Measurements from ENCODE around the gene PC. TPM values are rescaled to one million over a fixed set of nuclear protein-coding genes. Genes with fewer than 3 reads are reported as not detected.

The PC gene
- total RNA-seq, 4 donors from 2014 or later, result 4.7 to 7.0 (median 5.6) TPM

DNA sequence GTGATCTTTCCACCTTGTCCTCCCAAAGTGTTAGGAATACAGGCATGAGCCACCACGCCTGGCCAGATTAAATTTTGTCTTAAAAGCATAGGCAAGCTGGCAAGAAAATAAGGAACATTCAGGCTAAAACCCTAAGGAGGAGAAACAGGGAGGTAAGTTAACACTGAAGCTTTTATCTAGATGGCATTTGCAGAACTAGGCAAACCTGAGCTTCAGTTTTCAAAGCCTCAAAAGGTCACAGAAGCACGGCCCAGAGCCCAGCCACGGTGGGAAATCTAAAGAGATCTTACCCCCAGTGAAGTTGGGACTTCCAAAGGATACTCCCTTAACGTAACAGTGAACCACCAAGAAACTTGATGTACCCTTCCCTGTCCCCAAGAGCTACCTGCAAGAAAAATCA lies 28.4 kb downstream of the PC start:
- 76 to 94% methylated on average over 3 to 4 of the region's 4 CpGs for WGBS, 2 donors (ENCODE audit: low coverage in 1 of 2)
- Histone ChIP-seq H3K9me3 (no peaks in the 10 kb centered on the region), H3K4me1 (no peaks in the 10 kb centered on the region), H3K27me3 (no peaks in the 10 kb centered on the region), H3K27ac (no peak overlapping the region), H3K4me3 (no peak overlapping the region), H3K36me3 (no peaks in the 10 kb centered on the region)
- TF ChIP-seq, protein P1, sequence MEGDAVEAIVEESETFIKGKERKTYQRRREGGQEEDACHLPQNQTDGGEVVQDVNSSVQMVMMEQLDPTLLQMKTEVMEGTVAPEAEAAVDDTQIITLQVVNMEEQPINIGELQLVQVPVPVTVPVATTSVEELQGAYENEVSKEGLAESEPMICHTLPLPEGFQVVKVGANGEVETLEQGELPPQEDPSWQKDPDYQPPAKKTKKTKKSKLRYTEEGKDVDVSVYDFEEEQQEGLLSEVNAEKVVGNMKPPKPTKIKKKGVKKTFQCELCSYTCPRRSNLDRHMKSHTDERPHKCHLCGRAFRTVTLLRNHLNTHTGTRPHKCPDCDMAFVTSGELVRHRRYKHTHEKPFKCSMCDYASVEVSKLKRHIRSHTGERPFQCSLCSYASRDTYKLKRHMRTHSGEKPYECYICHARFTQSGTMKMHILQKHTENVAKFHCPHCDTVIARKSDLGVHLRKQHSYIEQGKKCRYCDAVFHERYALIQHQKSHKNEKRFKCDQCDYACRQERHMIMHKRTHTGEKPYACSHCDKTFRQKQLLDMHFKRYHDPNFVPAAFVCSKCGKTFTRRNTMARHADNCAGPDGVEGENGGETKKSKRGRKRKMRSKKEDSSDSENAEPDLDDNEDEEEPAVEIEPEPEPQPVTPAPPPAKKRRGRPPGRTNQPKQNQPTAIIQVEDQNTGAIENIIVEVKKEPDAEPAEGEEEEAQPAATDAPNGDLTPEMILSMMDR (IDR thresholded peaks at IDR 0.05), result no peak
- no peak for TF ChIP-seq POLR2A (IDR thresholded peaks at IDR 0.05)
- TF ChIP-seq EP300 (IDR thresholded peaks at IDR 0.05), result no peak
- no peak for TF ChIP-seq POLR2AphosphoS5 (IDR thresholded peaks at IDR 0.05)
- no peak for ATAC-seq

DNA sequence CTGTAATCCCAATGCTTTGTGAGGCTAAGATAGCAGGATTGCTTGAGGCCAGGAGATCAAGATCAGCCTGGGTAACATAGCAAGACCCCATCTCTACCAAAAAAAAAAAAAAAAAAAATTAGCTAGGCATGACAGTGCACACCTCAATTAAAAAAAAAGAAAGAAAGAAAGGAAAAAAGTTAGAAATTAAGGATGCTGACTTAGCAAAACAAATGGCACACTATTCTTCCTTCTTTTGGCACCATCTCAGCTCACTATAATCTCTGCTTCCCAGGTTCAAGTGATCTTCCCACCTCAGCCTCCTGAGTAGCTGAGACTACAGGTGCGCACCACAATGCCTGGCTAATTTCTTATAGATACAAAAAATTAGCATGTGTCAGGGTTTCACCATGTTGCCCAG lies 33.9 kb downstream of the PC start:
- WGBS, 2 donors (ENCODE audit: low coverage in 1 of 2), result 100% methylated on average over 1 of the region's 1 CpG
- ATAC-seq, result no peak
- TF ChIP-seq POLR2A (IDR thresholded peaks at IDR 0.05), result no peak
- TF ChIP-seq, protein P1 (IDR thresholded peaks at IDR 0.05), result no peak
- TF ChIP-seq EP300 (IDR thresholded peaks at IDR 0.05), result no peak
- Histone ChIP-seq H3K27me3 (no peaks in the 10 kb centered on the region), H3K36me3 (no peaks in the 10 kb centered on the region), H3K27ac (no peak overlapping the region), H3K4me3 (no peak overlapping the region), H3K9me3 (no peaks in the 10 kb centered on the region), H3K4me1 (no peaks in the 10 kb centered on the region)

DNA sequence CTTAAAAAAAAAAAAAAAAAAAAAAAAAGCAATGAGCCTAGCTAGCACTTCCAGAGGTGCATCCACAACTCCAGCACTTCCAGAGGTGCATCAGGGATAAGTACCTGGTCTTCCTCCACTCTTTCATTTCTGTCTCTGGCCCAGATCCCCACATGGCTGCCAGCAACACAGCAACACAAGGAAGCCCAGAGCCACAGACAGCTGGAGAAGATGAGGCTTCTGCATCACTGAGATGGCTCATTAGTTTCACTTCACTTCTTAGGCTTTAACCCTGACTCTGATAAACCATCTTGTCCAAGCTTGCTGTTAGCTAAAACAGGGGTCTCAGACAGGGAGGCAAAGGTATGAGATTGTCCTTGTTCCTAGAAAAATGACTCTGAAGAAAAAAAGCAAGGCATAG lies 35.6 kb downstream of the PC start:
- no peak for ATAC-seq
- Histone ChIP-seq H3K27ac (no peak overlapping the region), H3K36me3 (no peaks in the 10 kb centered on the region), H3K27me3 (no peaks in the 10 kb centered on the region), H3K4me1 (no peaks in the 10 kb centered on the region), H3K4me3 (no peak overlapping the region), H3K9me3 (no peaks in the 10 kb centered on the region)
- TF ChIP-seq POLR2AphosphoS5 (IDR thresholded peaks at IDR 0.05) (no peak), POLR2A (IDR thresholded peaks at IDR 0.05) (no peak), EP300 (IDR thresholded peaks at IDR 0.05) (no peak)
- TF ChIP-seq, protein P1 (IDR thresholded peaks at IDR 0.05), result no peak

DNA sequence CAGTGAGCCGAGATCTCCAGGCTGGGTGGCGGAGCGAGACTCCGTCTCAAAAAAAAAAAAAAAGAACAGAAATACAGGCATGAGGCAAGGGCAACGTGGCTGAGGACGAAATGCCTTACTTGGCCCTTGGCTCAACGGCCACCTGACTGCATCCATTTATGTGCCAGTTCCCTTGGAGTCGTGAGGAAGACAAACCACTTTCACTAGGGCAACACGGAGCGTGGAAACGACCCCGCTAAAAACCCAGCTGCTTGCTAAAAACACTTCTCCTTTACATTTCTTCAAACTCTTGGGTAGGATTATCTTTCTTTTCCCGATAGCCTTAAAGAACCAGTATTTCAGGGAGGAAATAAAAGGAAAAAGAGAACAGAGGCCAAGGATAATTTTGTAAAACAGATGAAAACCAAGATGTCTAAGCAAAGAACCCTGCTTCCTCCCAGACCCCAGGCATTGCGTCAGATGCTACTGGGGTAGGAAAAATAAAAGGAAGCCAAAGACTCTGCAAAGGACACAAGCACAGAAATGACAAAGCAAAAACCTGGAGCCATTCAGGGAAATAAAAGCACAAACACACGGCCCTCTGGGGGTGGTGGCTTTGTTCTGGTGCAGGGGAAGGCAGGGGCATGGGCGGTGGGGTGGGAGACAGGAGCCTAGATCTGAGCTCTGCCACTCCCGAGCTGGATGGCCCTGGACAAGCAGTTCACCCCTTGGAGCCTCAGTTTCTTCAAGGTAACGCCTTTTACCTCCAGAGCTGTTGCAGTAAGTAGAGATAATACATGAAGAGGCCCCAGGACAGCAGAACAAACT lies 37.0 kb downstream of the PC start:
- Histone ChIP-seq H3K4me1 (no peaks in the 10 kb centered on the region), H3K36me3 (no peaks in the 10 kb centered on the region), H3K4me3 (no peak overlapping the region), H3K27me3 (no peaks in the 10 kb centered on the region), H3K9me3 (no peaks in the 10 kb centered on the region), H3K27ac (no peak overlapping the region)
- ATAC-seq, result no peak
- WGBS, 2 donors (ENCODE audit: low coverage in 1 of 2), result 59 to 71% methylated on average over 2 to 13 of the region's 18 CpGs
- TF ChIP-seq, protein P1 (IDR thresholded peaks at IDR 0.05), result no peak
- no peak for TF ChIP-seq POLR2AphosphoS5 (IDR thresholded peaks at IDR 0.05)
- no peak for TF ChIP-seq POLR2A (IDR thresholded peaks at IDR 0.05)
- TF ChIP-seq EP300 (IDR thresholded peaks at IDR 0.05), result no peak

DNA sequence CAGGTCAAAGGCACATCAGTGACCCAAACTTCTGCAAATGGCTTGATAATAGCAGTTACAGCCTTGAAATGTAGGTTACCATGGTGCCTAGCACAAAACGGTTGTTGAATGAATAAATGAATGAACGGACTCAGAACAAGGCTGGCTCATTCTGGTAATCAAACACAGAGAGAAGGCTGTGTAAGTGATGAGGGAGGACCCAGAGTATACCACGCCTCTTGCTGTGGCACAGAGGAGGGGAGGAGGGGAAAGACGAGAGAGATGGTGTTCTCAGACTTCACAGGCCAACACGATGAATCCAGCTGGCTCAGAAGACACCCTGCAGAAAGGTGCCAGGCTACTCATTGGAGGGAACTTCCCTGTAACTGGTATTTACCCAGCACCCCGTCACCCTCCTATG lies 38.3 kb downstream of the PC start:
- ATAC-seq, result no peak
- Histone ChIP-seq H3K27me3 (no peaks in the 10 kb centered on the region), H3K4me3 (no peak overlapping the region), H3K9me3 (no peaks in the 10 kb centered on the region), H3K36me3 (no peaks in the 10 kb centered on the region), H3K4me1 (no peaks in the 10 kb centered on the region), H3K27ac (no peak overlapping the region)
- TF ChIP-seq, protein P1 (IDR thresholded peaks at IDR 0.05), result no peak
- no peak for TF ChIP-seq EP300 (IDR thresholded peaks at IDR 0.05)
- no peak for TF ChIP-seq POLR2A (IDR thresholded peaks at IDR 0.05)
- TF ChIP-seq POLR2AphosphoS5 (IDR thresholded peaks at IDR 0.05), result no peak
- 52 to 73% methylated on average over 2 to 6 of the region's 6 CpGs for WGBS, 2 donors (ENCODE audit: low coverage in 1 of 2)
